NCI-H2029 treated with DMSO at 0.1 percent for 48 hours (cell line): Measurements from ENCODE around the gene PIGS.
"Not testable (repeated sequence)": the region's sequence is repeated elsewhere in the genome, so short reads cannot be mapped to it uniquely, and the experiment has no call there.

Source experiments
- DNase-seq: peaks from one replicate; lab custom pipeline; 2025; lab: John Stamatoyannopoulos, UW

The PIGS gene

GRCh38 chr17:28578246-28579195 lies 7.2 kb upstream of the PIGS start:
- DNase-seq, result no peak

GRCh38 chr17:28577466-28577824 lies 6.1 kb upstream of the PIGS start:
- no peak for DNase-seq

- DNase-seq, result peak; percentile 58
Measured at GRCh38 chr17:28576758-28577465, 5.6 kb upstream of the PIGS start, which contains the start of gene ALDOC. ALDOC (minus strand) TSS chr17:28576895; CDS start chr17:28575532, 1,363 bp downstream.

- DNase-seq, result not testable (repeated sequence)
Measured at GRCh38 chr17:28576016-28576415, 4.7 kb upstream of the PIGS start.

GRCh38 chr17:28575126-28575795 lies 3.9 kb upstream of the PIGS start:
- DNase-seq, result no peak

GRCh38 chr17:28574526-28574925 lies 3.2 kb upstream of the PIGS start:
- DNase-seq, result no peak

- DNase-seq, result no peak
Measured at GRCh38 chr17:28573966-28574480, 2.7 kb upstream of the PIGS start.

- DNase-seq, result no peak
Measured at GRCh38 chr17:28573521-28573920, 2.2 kb upstream of the PIGS start.

GRCh38 chr17:28573040-28573380 lies 1.7 kb upstream of the PIGS start:
- DNase-seq, result no peak

GRCh38 chr17:28572259-28573039 lies 1.1 kb upstream of the PIGS start:
- no peak for DNase-seq

GRCh38 chr17:28570716-28571360 lies 486 bp downstream of the PIGS start:
- DNase-seq, result no peak

GRCh38 chr17:28569446-28569845 lies 1.9 kb downstream of the PIGS start:
- no peak for DNase-seq

- no peak for DNase-seq
Measured at GRCh38 chr17:28567604-28568003, 3.7 kb downstream of the PIGS start.

- DNase-seq, result no peak
Measured at GRCh38 chr17:28563475-28563874, 7.8 kb downstream of the PIGS start.

GRCh38 chr17:28555022-28555421 lies 16.3 kb downstream of the PIGS start:
- DNase-seq, result no peak

- DNase-seq, result no peak
Measured at GRCh38 chr17:28554565-28554964, 16.8 kb downstream of the PIGS start.

- no peak for DNase-seq
Measured at GRCh38 chr17:28553000-28553505, 18.3 kb downstream of the PIGS start.

- no peak for DNase-seq
Measured at GRCh38 chr17:28552176-28552999, 18.9 kb downstream of the PIGS start, which contains the start of gene UNC119. UNC119 (minus strand) TSS chr17:28552624; CDS start chr17:28552557, 67 bp downstream.

GRCh38 chr17:28551421-28552175 lies 19.7 kb downstream of the PIGS start:
- no peak for DNase-seq
